GM23338 (cell line): ENCODE results near the gene TYRO3. TPM values are rescaled to one million over a fixed set of nuclear protein-coding genes. Genes with fewer than 3 reads are reported as not detected.

Experiments
- ATAC-seq: fragments of 200-7000 bp; cut with Tn5 transposase; 3 replicates; pipeline ENCODE4 v1.9.1; 2020
- DNase-seq: peaks from one replicate; pipeline ENCODE4 v3.0.0-alpha.2; 2015; ENCODE audit warnings: low spot score
- H2AFZ ChIP-seq: fragments of 200-600 bp; sonication (generic); 2 replicates; pipeline ENCODE4 v1.8.0; 2016; ENCODE audit warnings: antibody characterized with exemption, mild to moderate bottlenecking, moderate library complexity
- H3F3A ChIP-seq: fragments of 200-600 bp; sonication (generic); replicated peaks from 2 replicates; pipeline ENCODE4 v1.8.0; 2017; ENCODE audit warnings: antibody characterized with exemption, mixed run types, low read depth
- H3K27ac ChIP-seq: fragments of 200-600 bp; sonication (generic); 2 replicates; pipeline ENCODE4 v1.6.1; 2016; ENCODE audit warnings: low read depth
- H3K27me3 ChIP-seq: fragments of 200-600 bp; sonication (generic); 2 replicates; pipeline ENCODE4 v1.8.0; 2016; ENCODE audit warnings: mild to moderate bottlenecking, mixed run types, moderate library complexity; ENCODE audit not compliant: insufficient read depth
- H3K36me3 ChIP-seq: fragments of 200-600 bp; sonication (generic); 2 replicates; pipeline ENCODE4 v1.8.0; 2016; ENCODE audit warnings: mild to moderate bottlenecking; ENCODE audit not compliant: insufficient read depth
- H3K4me1 ChIP-seq: fragments of 200-600 bp; sonication (generic); 2 replicates; pipeline ENCODE4 v1.8.0; 2016; ENCODE audit warnings: mild to moderate bottlenecking, moderate library complexity; ENCODE audit not compliant: insufficient read depth
- H3K4me2 ChIP-seq: fragments of 200-600 bp; sonication (generic); 2 replicates; pipeline ENCODE4 v1.7.1; 2017; ENCODE audit warnings: mixed run types
- H3K4me3 ChIP-seq: fragments of 200-600 bp; sonication (generic); 2 replicates; pipeline ENCODE4 v1.6.1; 2016; ENCODE audit warnings: mixed run types
- H3K79me2 ChIP-seq: fragments of 200-600 bp; sonication (generic); replicated peaks from 2 replicates; pipeline ENCODE4 v1.8.0; 2017; ENCODE audit warnings: mild to moderate bottlenecking; ENCODE audit not compliant: insufficient read depth
- H3K9me2 ChIP-seq: fragments of 200-600 bp; sonication (generic); 2 replicates; pipeline ENCODE4 v1.8.0; 2017; ENCODE audit not compliant: insufficient read depth
- H4K20me1 ChIP-seq: fragments of 200-600 bp; sonication (generic); replicated peaks from 2 replicates; pipeline ENCODE4 v1.8.0; 2017; ENCODE audit warnings: mild to moderate bottlenecking; ENCODE audit not compliant: insufficient read depth
- H3K27ac Mint-ChIP-seq: 2 replicates; pipeline ENCODE4 v1.8.0; 2020; ENCODE audit warnings: inconsistent platforms, mild to moderate bottlenecking, moderate library complexity, mixed read lengths
- H3K27me3 Mint-ChIP-seq: 3 replicates; pipeline ENCODE4 v1.8.0; 2022; ENCODE audit warnings: low read depth, mild to moderate bottlenecking, moderate library complexity, mixed read lengths, inconsistent platforms; ENCODE audit not compliant: insufficient read depth, poor library complexity
- H3K36me3 Mint-ChIP-seq: 3 replicates; pipeline ENCODE4 v1.8.0; 2021; ENCODE audit warnings: low read depth, mild to moderate bottlenecking, inconsistent platforms, moderate library complexity, mixed read lengths
- H3K4me1 Mint-ChIP-seq: 3 replicates; pipeline ENCODE4 v1.8.0; 2020; ENCODE audit warnings: mild to moderate bottlenecking, inconsistent platforms, mixed read lengths
- H3K4me3 Mint-ChIP-seq: 3 replicates; pipeline ENCODE4 v1.8.0; 2021; ENCODE audit warnings: moderate library complexity, mild to moderate bottlenecking, inconsistent platforms, mixed read lengths
- H3K9me3 Mint-ChIP-seq: 3 replicates; pipeline ENCODE4 v1.8.0; 2020; ENCODE audit warnings: moderate library complexity, mild to moderate bottlenecking, inconsistent platforms, mixed read lengths
- CTCF ChIP-seq, 2 experiments: fragments of 200-600 bp in 1 of 2; sonication (generic) in 1 of 2; conservative IDR thresholded peaks; 2 replicates each; pipeline versions ENCODE4 v1.5.1 to v1.6.1; 2016 to 2017; ENCODE audit warnings: antibody characterized with exemption in 2 of 2, low read depth in 2 of 2, mild to moderate bottlenecking in 2 of 2, moderate library complexity in 1 of 2
- EZH2 ChIP-seq: fragments of 200-600 bp; sonication (generic); IDR thresholded peaks from one replicate; pipeline ENCODE4 v1.8.0; 2017; ENCODE audit warnings: antibody characterized with exemption, mild to moderate bottlenecking, low read depth; ENCODE audit not compliant: unreplicated experiment
- EZH2phosphoT487 ChIP-seq: fragments of 200-600 bp; sonication (generic); IDR thresholded peaks from one replicate; pipeline ENCODE4 v1.8.1; 2018; ENCODE audit warnings: antibody characterized with exemption; ENCODE audit not compliant: unreplicated experiment
- POLR2AphosphoS5 ChIP-seq: IDR thresholded peaks from 2 replicates; pipeline ENCODE4 v1.6.1; 2016; ENCODE audit warnings: antibody characterized with exemption, low read depth
- ZNF114 ChIP-seq: fragments of 250-450 bp; sonication (Bioruptor Pico); IDR thresholded peaks from 2 replicates; pipeline ENCODE4 v1.5.0; 2020; ENCODE audit warnings: mild to moderate bottlenecking, moderate library complexity
- ZNF331 ChIP-seq: fragments of 250-450 bp; sonication (Bioruptor Pico); IDR thresholded peaks from 2 replicates; pipeline ENCODE4 v1.5.0; 2020; ENCODE audit warnings: low read depth, mild to moderate bottlenecking, moderate library complexity
- polyA plus RNA-seq: library from polyadenylated mRNA; unstranded; fragments of >200 nt; fragmentation: Nextera tagmentation; extraction: Ambion mirVana; gene quantifications from 2 replicates; pipeline ENCODE4 v1.2.1, GENCODE V29; 2016
- total RNA-seq: library from RNA; depleted of rRNA; stranded (reverse); fragments of >200 nt; shearing (Covaris generic); gene quantifications from 2 replicates; pipeline ENCODE4 v1.2.3, GENCODE V29; 2014
- TF ChIP-seq, protein P1 (sequence below): IDR thresholded peaks from 2 replicates; pipeline ENCODE4 v1.6.1; 2016; ENCODE audit warnings: antibody characterized with exemption
- TF ChIP-seq, protein P2 (sequence below): IDR thresholded peaks from one replicate; pipeline ENCODE4 v1.6.1; 2018; ENCODE audit warnings: antibody characterized with exemption; ENCODE audit not compliant: unreplicated experiment

TYRO3 gene
- total and polyA plus RNA-seq, 2 experiments from 2014 or later, result 32.6 to 61.0 TPM

GRCh38 chr15:41578736-41579383, 19.8 kb downstream of the TYRO3 start:
- peaks cover 6% of the 10 kb centered on the region for H3K4me1 Mint-ChIP-seq
- H3K27ac Mint-ChIP-seq, result no peak overlapping the region
- Histone ChIP-seq H2AFZ (no peak overlapping the region), H3K4me2 (no peak overlapping the region), H3K9me2 (no peaks in the 10 kb centered on the region), H4K20me1 (no peaks in the 10 kb centered on the region), H3K27me3 (no peaks in the 10 kb centered on the region), H3K36me3 (peaks cover 6% of the 10 kb centered on the region; the same call in 1 of the 2 replicates), H3K4me3 (no peak overlapping the region), H3K4me1 (no peaks in the 10 kb centered on the region), H3F3A (peaks cover 6% of the 10 kb centered on the region; the same call in 1 of the 2 replicates), H3K27ac (no peak overlapping the region), H3K79me2 (no peaks in the 10 kb centered on the region)
- no peak overlapping the region for H3K4me3 Mint-ChIP-seq
- ATAC-seq (no peak), DNase-seq (no peak)
- TF ChIP-seq POLR2AphosphoS5, result no peak
- no peak for TF ChIP-seq EZH2phosphoT487
- TF ChIP-seq, protein P1, sequence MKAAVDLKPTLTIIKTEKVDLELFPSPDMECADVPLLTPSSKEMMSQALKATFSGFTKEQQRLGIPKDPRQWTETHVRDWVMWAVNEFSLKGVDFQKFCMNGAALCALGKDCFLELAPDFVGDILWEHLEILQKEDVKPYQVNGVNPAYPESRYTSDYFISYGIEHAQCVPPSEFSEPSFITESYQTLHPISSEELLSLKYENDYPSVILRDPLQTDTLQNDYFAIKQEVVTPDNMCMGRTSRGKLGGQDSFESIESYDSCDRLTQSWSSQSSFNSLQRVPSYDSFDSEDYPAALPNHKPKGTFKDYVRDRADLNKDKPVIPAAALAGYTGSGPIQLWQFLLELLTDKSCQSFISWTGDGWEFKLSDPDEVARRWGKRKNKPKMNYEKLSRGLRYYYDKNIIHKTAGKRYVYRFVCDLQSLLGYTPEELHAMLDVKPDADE, result no peak
- no peak for TF ChIP-seq ZNF331 (CRISPR knock-in tag)
- TF ChIP-seq EZH2, result no peak
- TF ChIP-seq ZNF114 (CRISPR knock-in tag), result no peak
- TF ChIP-seq, protein P2, sequence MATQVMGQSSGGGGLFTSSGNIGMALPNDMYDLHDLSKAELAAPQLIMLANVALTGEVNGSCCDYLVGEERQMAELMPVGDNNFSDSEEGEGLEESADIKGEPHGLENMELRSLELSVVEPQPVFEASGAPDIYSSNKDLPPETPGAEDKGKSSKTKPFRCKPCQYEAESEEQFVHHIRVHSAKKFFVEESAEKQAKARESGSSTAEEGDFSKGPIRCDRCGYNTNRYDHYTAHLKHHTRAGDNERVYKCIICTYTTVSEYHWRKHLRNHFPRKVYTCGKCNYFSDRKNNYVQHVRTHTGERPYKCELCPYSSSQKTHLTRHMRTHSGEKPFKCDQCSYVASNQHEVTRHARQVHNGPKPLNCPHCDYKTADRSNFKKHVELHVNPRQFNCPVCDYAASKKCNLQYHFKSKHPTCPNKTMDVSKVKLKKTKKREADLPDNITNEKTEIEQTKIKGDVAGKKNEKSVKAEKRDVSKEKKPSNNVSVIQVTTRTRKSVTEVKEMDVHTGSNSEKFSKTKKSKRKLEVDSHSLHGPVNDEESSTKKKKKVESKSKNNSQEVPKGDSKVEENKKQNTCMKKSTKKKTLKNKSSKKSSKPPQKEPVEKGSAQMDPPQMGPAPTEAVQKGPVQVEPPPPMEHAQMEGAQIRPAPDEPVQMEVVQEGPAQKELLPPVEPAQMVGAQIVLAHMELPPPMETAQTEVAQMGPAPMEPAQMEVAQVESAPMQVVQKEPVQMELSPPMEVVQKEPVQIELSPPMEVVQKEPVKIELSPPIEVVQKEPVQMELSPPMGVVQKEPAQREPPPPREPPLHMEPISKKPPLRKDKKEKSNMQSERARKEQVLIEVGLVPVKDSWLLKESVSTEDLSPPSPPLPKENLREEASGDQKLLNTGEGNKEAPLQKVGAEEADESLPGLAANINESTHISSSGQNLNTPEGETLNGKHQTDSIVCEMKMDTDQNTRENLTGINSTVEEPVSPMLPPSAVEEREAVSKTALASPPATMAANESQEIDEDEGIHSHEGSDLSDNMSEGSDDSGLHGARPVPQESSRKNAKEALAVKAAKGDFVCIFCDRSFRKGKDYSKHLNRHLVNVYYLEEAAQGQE, result no peak
- no peaks in the 10 kb centered on the region for H3K9me3 Mint-ChIP-seq
- H3K36me3 Mint-ChIP-seq, result peaks cover 34% of the 10 kb centered on the region
- peaks cover 5% of the 10 kb centered on the region for H3K27me3 Mint-ChIP-seq

- Mint-ChIP-seq H3K4me3 (no peak overlapping the region), H3K4me1 (peaks cover 15% of the 10 kb centered on the region), H3K27me3 (peaks cover 13% of the 10 kb centered on the region), H3K36me3 (peaks cover 15% of the 10 kb centered on the region), H3K27ac (peak overlapping the region; percentile 9), H3K9me3 (no peaks in the 10 kb centered on the region)
- H2AFZ ChIP-seq, result no peak overlapping the region
- ATAC-seq (peak; percentile 62), DNase-seq (peak; percentile 85)
- peaks cover 6% of the 10 kb centered on the region; the same call in 1 of the 2 replicates for H3F3A ChIP-seq
- H3K9me2 ChIP-seq, result no peaks in the 10 kb centered on the region
- peak; percentile 31; the same call in 1 of the 2 replicates for TF ChIP-seq POLR2AphosphoS5
- peak; percentile 70 to 86 for TF ChIP-seq CTCF (conservative IDR thresholded peaks at IDR 0.05; ENCODE audit: low read depth in 2 of 2)
- no peak for TF ChIP-seq EZH2phosphoT487
- TF ChIP-seq, protein P1, result no peak
- no peak overlapping the region for H3K4me3 ChIP-seq
- H3K79me2 ChIP-seq, result no peaks in the 10 kb centered on the region
- H3K4me1 ChIP-seq, result peaks cover 5% of the 10 kb centered on the region; the same call in 1 of the 2 replicates
- peaks cover 2% of the 10 kb centered on the region; the same call in 1 of the 2 replicates for H3K27me3 ChIP-seq
- peak overlapping the region; percentile 53 for H3K27ac ChIP-seq
- H4K20me1 ChIP-seq, result no peaks in the 10 kb centered on the region
- H3K4me2 ChIP-seq, result no peak overlapping the region
- H3K36me3 ChIP-seq, result no peaks in the 10 kb centered on the region
Observed at GRCh38 chr15:41581110-41581509, 22.1 kb downstream of the TYRO3 start.
